A673 (cell line): ENCODE measurements around the gene ATG9B. TPM values are rescaled to one million over a fixed set of nuclear protein-coding genes. Genes with fewer than 3 reads are reported as not detected.

Experiments
- BruUV-seq: library from RNA; stranded (reverse); fragments of 400-500 nt; replicated peaks from 2 replicates; lab custom pipeline; 2021; lab: Mats Ljungman, UMichigan
- CTCF ChIA-PET: fragments of 300-600 bp; sonication (Branson Sonifier 250); formaldehyde crosslinking; loops from one replicate; lab custom pipeline; 2022; ENCODE audit warnings: antibody characterized with exemption; lab: Charles Lee
- POLR2A ChIA-PET: fragments of 300-600 bp; sonication (Branson Sonifier 250); formaldehyde crosslinking; loops from one replicate; lab custom pipeline; 2022; ENCODE audit warnings: antibody characterized with exemption; ENCODE audit not compliant: low non-redundant PET; lab: Charles Lee
- DNase-seq: peaks from one replicate; pipeline ENCODE4 v3.0.0-alpha.2; 2015; ENCODE audit warnings: low spot score
- H3K27ac ChIP-seq: fragments of 200-600 bp; sonication (generic); 2 replicates; pipeline ENCODE4 v1.5.1; 2016; ENCODE audit warnings: mixed run types, low read depth, mild to moderate bottlenecking, mixed read lengths, antibody characterized with exemption, low read length; ENCODE audit not compliant: poor library complexity, severe bottlenecking
- H3K27me3 ChIP-seq: fragments of 200-600 bp; sonication (generic); replicated peaks from 2 replicates; pipeline ENCODE4 v1.6.1; 2017; ENCODE audit warnings: mixed run types, low read depth, mild to moderate bottlenecking, mixed read lengths, antibody characterized with exemption, low read length; ENCODE audit not compliant: insufficient read depth, poor library complexity
- H3K36me3 ChIP-seq: fragments of 200-600 bp; sonication (generic); 2 replicates; pipeline ENCODE4 v1.6.1; 2016; ENCODE audit warnings: mixed run types, mild to moderate bottlenecking, mixed read lengths, antibody characterized with exemption, low read length; ENCODE audit not compliant: insufficient read depth, poor library complexity, severe bottlenecking
- H3K4me1 ChIP-seq: fragments of 200-600 bp; sonication (generic); 2 replicates; pipeline ENCODE4 v1.6.1; 2017; ENCODE audit warnings: mixed run types, mild to moderate bottlenecking, mixed read lengths, antibody characterized with exemption, low read length; ENCODE audit not compliant: insufficient read depth, poor library complexity, severe bottlenecking
- H3K4me3 ChIP-seq: fragments of 200-600 bp; sonication (generic); 2 replicates; pipeline ENCODE4 v1.5.1; 2016; ENCODE audit warnings: low read depth, mixed run types, mild to moderate bottlenecking, mixed read lengths, low read length; ENCODE audit not compliant: poor library complexity, severe bottlenecking
- H3K9me3 ChIP-seq: fragments of 200-600 bp; sonication (generic); 2 replicates; pipeline ENCODE4 v1.6.1; 2016; ENCODE audit warnings: mixed run types, low read depth, mild to moderate bottlenecking, mixed read lengths, antibody characterized with exemption, low read length; ENCODE audit not compliant: poor library complexity, severe bottlenecking
- CTCF ChIP-seq: fragments of 300-800, 200-600 bp; sonication (generic); conservative IDR thresholded peaks from 2 replicates; pipeline ENCODE4 v1.5.1; 2017; ENCODE audit warnings: low read depth, mild to moderate bottlenecking, antibody characterized with exemption, low read length, moderate library complexity, mixed read lengths
- EZH2 ChIP-seq: fragments of 200-600 bp; sonication (generic); IDR thresholded peaks from 2 replicates; pipeline ENCODE4 v1.6.1; 2017; ENCODE audit warnings: borderline replicate concordance, low read depth, mild to moderate bottlenecking, mixed read lengths, antibody characterized with exemption, low read length; ENCODE audit not compliant: poor library complexity, severe bottlenecking
- intact Hi-C: fragments of 100-400 bp; cut with micrococcal nuclease; formaldehyde crosslinking; loops from one replicate; pipeline ENCODE4 v1.10.0; 2022; ENCODE audit not compliant: unreplicated experiment
- total RNA-seq: library from RNA; stranded (reverse); gene quantifications from 2 replicates; pipeline ENCODE4 v1.2.3, GENCODE V29; 2021

ATG9B gene
- total RNA-seq, 1 experiment from 2014 or later: 1.9 TPM

DNA sequence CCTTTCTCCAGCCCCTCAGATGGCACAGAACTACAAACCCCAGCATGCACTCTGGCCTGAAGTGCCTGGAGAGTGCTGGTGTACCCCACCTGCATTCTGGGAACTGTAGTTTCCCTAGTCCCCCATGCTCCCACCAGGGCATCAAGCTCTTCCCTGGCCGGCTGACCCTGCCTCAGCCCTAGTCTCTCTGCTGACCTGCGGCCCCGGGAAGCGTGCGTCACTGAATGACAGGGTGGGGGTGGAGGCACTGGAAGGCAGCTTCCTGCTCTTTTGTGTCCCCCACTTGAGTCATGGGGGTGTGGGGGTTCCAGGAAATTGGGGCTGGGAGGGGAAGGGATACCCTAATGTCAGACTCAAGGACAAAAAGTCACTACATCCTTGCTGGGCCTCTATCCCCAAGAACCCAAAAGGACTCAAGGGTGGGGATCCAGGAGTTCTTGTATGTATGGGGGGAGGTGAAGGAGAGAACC lies 31.4 kb downstream of the ATG9B start:
- intact Hi-C loops: no loop called here
- TF ChIP-seq CTCF (no peak), EZH2 (no peak)
- no TSS peak for BruUV-seq
- ChIA-PET POLR2A (no interaction called here), CTCF (no interaction called here)
- peak; percentile 48 for DNase-seq
- H3K27me3 ChIP-seq: no peaks in the 10 kb centered on the region
- H3K4me1 ChIP-seq: peaks cover 4% of the 10 kb centered on the region
- no peaks in the 10 kb centered on the region for H3K9me3 ChIP-seq
- no peak overlapping the region for H3K4me3 ChIP-seq
- H3K36me3 ChIP-seq: no peaks in the 10 kb centered on the region
- H3K27ac ChIP-seq: no peak overlapping the region

GRCh38 chr7:150992051-150992640 lies 32.1 kb downstream of the ATG9B start:
- ChIA-PET CTCF (interaction anchor here (0.6 kb wide), 1 partner anchor 14 kb away, joined by 8 read pairs; no protein-coding TSS in a partner anchor), POLR2A (no interaction called here)
- Histone ChIP-seq H3K27ac (no peak overlapping the region), H3K27me3 (no peaks in the 10 kb centered on the region), H3K9me3 (no peaks in the 10 kb centered on the region), H3K36me3 (no peaks in the 10 kb centered on the region), H3K4me3 (no peak overlapping the region), H3K4me1 (peaks cover 4% of the 10 kb centered on the region)
- BruUV-seq: no TSS peak
- intact Hi-C loops: no loop called here
- TF ChIP-seq EZH2 (no peak), CTCF (no peak)
- DNase-seq: no peak

DNA sequence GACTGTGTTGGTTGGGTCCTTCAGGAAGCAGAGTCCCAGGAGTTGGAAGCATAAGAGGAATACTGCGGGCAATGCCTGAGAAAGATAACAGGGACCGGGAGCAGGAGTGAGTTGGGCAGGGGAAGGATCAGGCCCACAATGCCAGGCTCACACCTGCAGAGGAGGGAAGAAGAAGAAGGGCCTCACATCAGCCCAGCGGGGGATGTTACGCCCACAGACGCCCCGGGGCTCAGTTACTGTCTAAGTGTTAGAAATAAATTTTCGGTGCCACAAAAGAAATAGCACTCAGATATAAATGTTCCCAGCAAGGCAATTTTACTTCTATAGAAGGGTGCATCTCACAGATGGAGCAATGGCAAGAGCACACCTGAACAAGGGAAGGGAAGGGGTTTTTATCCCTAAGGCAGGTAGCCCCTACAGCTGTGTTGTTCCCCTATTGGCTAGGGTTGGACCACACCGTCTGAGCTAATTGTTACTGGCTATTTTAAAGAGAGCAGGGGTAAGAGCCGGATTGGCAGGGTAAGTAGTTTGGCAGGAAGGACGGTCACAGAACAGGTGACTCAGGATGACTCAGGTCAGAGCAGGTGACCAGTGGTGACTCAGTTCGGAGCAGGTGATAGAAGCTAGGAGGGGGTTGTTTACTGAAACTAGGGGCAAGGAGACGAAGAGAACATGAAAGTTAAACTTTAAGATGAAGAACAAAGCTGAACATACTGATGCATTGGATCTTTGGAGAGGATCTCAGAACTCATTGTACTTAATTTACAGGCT lies 33.7 kb downstream of the ATG9B start, which contains the start of gene NOS3:
TSS of gene NOS3 (plus strand) at position 602 of the 771 bp plus-strand sequence. CDS start 2,787 bp downstream, outside the sequence.
- H3K27ac ChIP-seq: no peak within 1 kb of the TSS
- BruUV-seq: no TSS peak
- TF ChIP-seq CTCF: no peak
- no peak for TF ChIP-seq EZH2
- no peaks in the 10 kb centered on the region for H3K36me3 ChIP-seq
- POLR2A ChIA-PET: no interaction called here
- intact Hi-C loops: no loop called here
- no peak within 1 kb of the TSS for H3K4me3 ChIP-seq
- no peak for DNase-seq
- no peaks in the 10 kb centered on the region for H3K9me3 ChIP-seq
- H3K4me1 ChIP-seq: no peaks in the 10 kb centered on the region
- CTCF ChIA-PET: no interaction called here
- no peaks in the 10 kb centered on the region for H3K27me3 ChIP-seq
